Suprapubic skin (tissue), 4 donors: ENCODE results near the gene DTD1. TPM values are rescaled to one million over a fixed set of nuclear protein-coding genes. Genes with fewer than 3 reads are reported as not detected.

Experiments
- DNase-seq, 2 donors: peaks; one replicate each; pipeline ENCODE4 v3.0.0-alpha.2; 2019; ENCODE audit warnings: low spot score in 2 of 2
- H3K27ac ChIP-seq: fragments of 200-600 bp; sonication (generic); one replicate; pipeline ENCODE4 v1.5.1; 2019
- H3K27me3 ChIP-seq: fragments of 200-600 bp; sonication (generic); one replicate; pipeline ENCODE4 v1.5.1; 2019
- H3K36me3 ChIP-seq: fragments of 200-600 bp; sonication (generic); one replicate; pipeline ENCODE4 v1.5.1; 2019
- H3K4me1 ChIP-seq: fragments of 200-600 bp; sonication (generic); one replicate; pipeline ENCODE4 v1.5.1; 2019
- H3K4me3 ChIP-seq: fragments of 200-600 bp; sonication (generic); one replicate; pipeline ENCODE4 v1.5.1; 2019; ENCODE audit warnings: mild to moderate bottlenecking
- H3K9me3 ChIP-seq: fragments of 200-600 bp; sonication (generic); one replicate; pipeline ENCODE4 v1.5.1; 2019
- EP300 ChIP-seq: sonication (generic); formaldehyde crosslinking; IDR thresholded peaks from one replicate; pipeline ENCODE4 v1.6.1; 2017; ENCODE audit warnings: antibody characterized with exemption
- POLR2A ChIP-seq, 2 donors: fragments of 450-650 bp; IDR thresholded peaks; one replicate each; pipeline ENCODE4 v1.6.1; 2017; ENCODE audit warnings: antibody characterized with exemption in 2 of 2, mild to moderate bottlenecking in 2 of 2, moderate library complexity in 2 of 2
- POLR2AphosphoS5 ChIP-seq, 3 donors: sonication (generic); formaldehyde crosslinking; IDR thresholded peaks; one replicate each; pipeline ENCODE4 v1.6.1; 2017; ENCODE audit warnings: antibody characterized with exemption in 3 of 3
- WGBS: methylation state at CpG from one replicate; pipeline ENCODE4 v1.1.5; 2018; 5-methylcytosine and 5-hydroxymethylcytosine counted together
- total RNA-seq, 4 donors: library from RNA; depleted of rRNA; stranded (reverse); fragments of >200 nt; gene quantifications; one replicate each; pipeline ENCODE4 v1.1.0, GENCODE V29; 2016
- TF ChIP-seq, protein P1 (sequence below), 2 donors: fragments of 200-600 bp in 1 of 2; fragments of 450-650 bp in 1 of 2; sonication (generic) in 1 of 2; IDR thresholded peaks; one replicate each; pipeline ENCODE4 v1.5.1; 2016 to 2019; ENCODE audit warnings: antibody characterized with exemption in 2 of 2, mild to moderate bottlenecking in 1 of 2, moderate library complexity in 1 of 2

Gene DTD1
- total RNA-seq, 4 donors from 2014 or later = 22.5 to 33.2 (median 27.0) TPM

DNA sequence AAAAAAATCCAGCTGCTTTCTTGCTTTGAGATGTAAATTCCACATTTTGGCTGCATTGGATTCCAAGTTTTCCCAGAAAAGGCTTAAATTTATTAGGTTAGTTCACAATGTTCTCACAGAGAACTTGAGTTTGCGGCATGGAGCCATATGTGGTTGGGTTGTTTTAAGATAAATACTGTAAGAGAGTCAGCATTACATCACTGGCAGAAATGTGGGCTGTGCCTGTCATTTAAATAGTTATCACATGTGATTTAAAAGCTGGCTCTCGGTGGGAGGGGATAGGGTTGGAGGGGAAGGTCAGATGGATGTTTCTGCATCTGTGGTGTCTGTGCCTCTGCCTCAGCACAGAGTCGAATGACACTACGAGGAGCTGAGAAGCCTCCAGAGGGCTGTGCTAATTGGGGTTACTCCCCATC, 151.9 kb downstream of the DTD1 start:
- peaks cover 5% of the 10 kb centered on the region for H3K9me3 ChIP-seq
- H3K27me3 ChIP-seq = no peaks in the 10 kb centered on the region
- TF ChIP-seq POLR2AphosphoS5 (IDR thresholded peaks at IDR 0.05) (no peak), POLR2A (IDR thresholded peaks at IDR 0.05) (no peak), EP300 (no peak)
- TF ChIP-seq, protein P1, sequence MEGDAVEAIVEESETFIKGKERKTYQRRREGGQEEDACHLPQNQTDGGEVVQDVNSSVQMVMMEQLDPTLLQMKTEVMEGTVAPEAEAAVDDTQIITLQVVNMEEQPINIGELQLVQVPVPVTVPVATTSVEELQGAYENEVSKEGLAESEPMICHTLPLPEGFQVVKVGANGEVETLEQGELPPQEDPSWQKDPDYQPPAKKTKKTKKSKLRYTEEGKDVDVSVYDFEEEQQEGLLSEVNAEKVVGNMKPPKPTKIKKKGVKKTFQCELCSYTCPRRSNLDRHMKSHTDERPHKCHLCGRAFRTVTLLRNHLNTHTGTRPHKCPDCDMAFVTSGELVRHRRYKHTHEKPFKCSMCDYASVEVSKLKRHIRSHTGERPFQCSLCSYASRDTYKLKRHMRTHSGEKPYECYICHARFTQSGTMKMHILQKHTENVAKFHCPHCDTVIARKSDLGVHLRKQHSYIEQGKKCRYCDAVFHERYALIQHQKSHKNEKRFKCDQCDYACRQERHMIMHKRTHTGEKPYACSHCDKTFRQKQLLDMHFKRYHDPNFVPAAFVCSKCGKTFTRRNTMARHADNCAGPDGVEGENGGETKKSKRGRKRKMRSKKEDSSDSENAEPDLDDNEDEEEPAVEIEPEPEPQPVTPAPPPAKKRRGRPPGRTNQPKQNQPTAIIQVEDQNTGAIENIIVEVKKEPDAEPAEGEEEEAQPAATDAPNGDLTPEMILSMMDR (IDR thresholded peaks at IDR 0.05) = no peak
- no peak for DNase-seq
- H3K27ac ChIP-seq = no peak overlapping the region
- peaks cover 6% of the 10 kb centered on the region for H3K36me3 ChIP-seq
- peaks cover 17% of the 10 kb centered on the region for H3K4me1 ChIP-seq
- no peak overlapping the region for H3K4me3 ChIP-seq
- WGBS = 57% methylated on average over 4 of the region's 4 CpGs

DNA sequence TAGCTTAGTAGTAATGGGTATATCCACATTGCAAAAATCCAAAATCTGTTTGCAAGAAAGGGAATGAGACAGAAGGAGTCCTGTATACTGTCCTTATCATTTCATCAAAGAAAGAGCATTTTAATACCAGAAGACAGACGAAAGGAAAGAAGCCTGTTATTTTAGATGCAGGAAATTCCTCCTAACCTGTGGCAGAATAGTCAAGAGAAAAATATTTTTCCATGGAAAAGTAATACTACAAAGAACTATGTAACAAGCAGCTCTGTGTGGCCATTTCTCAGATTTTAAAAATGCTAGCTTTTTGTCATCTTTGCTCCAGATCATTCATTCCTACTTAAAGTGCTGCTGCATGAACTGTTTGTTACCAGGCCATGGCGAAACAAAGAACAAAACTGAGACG, 152.9 kb downstream of the DTD1 start:
- no peak for DNase-seq
- Histone ChIP-seq H3K36me3 (peaks cover 11% of the 10 kb centered on the region), H3K4me3 (no peak overlapping the region), H3K9me3 (peaks cover 5% of the 10 kb centered on the region), H3K4me1 (peaks cover 17% of the 10 kb centered on the region), H3K27me3 (no peaks in the 10 kb centered on the region), H3K27ac (no peak overlapping the region)
- WGBS = 88% methylated on average over 3 of the region's 3 CpGs
- TF ChIP-seq POLR2A (IDR thresholded peaks at IDR 0.05) = no peak
- no peak for TF ChIP-seq POLR2AphosphoS5 (IDR thresholded peaks at IDR 0.05)
- TF ChIP-seq, protein P1 (IDR thresholded peaks at IDR 0.05) = no peak
- TF ChIP-seq EP300 = no peak

DNA sequence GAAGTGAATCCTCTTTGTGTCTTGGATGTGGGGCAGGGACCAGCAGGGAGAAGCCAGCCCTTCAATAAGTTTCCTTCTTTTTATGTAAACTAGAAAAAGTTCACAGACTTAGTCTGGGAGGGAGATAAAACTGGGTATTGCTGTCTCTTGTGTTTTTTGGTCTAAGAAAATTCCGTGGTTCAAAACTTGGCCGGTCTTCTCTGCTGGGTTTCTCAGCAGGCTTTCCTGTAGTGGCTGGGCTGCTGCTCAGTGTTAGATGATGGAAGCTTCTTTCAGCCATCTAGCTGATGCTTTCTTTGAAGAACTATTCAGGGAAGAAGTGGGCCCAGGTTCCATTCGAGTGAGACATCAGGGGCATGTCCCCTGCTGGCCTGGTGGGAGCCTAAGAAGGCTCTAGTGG, 155.0 kb downstream of the DTD1 start:
- 84% methylated on average over 3 of the region's 3 CpGs for WGBS
- H3K27ac ChIP-seq = no peak overlapping the region
- peaks cover 1% of the 10 kb centered on the region for H3K9me3 ChIP-seq
- no peak overlapping the region for H3K4me3 ChIP-seq
- H3K36me3 ChIP-seq = peaks cover 11% of the 10 kb centered on the region
- H3K4me1 ChIP-seq = peaks cover 16% of the 10 kb centered on the region
- DNase-seq = no peak
- no peak for TF ChIP-seq EP300
- no peak for TF ChIP-seq POLR2AphosphoS5 (IDR thresholded peaks at IDR 0.05)
- TF ChIP-seq, protein P1 (IDR thresholded peaks at IDR 0.05) = no peak
- no peak for TF ChIP-seq POLR2A (IDR thresholded peaks at IDR 0.05)
- H3K27me3 ChIP-seq = no peaks in the 10 kb centered on the region

DNA sequence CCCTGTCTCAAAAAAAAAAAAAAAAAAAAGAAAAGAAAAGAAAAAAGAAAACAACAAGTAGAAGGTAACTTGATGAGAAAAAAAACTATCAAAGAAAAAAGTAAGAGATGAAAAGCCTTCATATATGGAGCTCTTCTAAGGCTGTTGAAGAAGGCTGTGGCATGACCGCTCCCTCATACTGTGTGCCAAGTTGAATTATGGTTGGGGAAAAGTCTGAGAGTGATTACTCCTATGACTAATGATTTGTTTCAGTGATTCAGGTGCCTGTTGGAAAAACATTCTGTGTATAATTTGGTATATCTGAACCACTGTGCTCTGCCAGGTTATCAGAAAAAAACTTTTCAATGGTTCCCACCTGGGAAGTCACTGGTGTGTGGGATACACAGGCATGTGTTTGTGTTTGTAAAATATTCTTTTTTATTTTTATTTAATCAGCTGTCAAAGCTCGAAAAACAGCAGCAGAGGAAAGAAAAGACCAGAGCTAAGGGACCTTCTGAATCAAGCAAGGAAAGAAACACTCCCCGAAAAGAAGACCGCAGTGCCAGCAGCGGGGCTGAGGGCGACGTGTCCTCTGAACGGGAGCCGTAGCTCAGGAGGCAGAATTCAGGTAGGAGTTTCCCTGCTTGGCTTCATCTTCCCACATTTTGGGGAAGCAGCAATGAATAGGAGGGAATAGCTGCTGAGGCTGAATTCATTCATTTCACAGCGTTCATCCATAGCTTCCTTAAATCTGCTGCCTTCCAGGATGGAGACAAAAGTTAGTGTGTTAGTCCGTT, 156.0 kb downstream of the DTD1 start:
- H3K27me3 ChIP-seq = no peaks in the 10 kb centered on the region
- TF ChIP-seq, protein P1 (IDR thresholded peaks at IDR 0.05) = no peak
- TF ChIP-seq POLR2A (IDR thresholded peaks at IDR 0.05) (no peak), EP300 (no peak), POLR2AphosphoS5 (IDR thresholded peaks at IDR 0.05) (no peak)
- no peaks in the 10 kb centered on the region for H3K9me3 ChIP-seq
- no peak overlapping the region for H3K4me3 ChIP-seq
- no peak overlapping the region for H3K27ac ChIP-seq
- H3K4me1 ChIP-seq = peaks cover 6% of the 10 kb centered on the region
- DNase-seq = no peak
- H3K36me3 ChIP-seq = peaks cover 11% of the 10 kb centered on the region
- WGBS = 92% methylated on average over 11 of the region's 11 CpGs

DNA sequence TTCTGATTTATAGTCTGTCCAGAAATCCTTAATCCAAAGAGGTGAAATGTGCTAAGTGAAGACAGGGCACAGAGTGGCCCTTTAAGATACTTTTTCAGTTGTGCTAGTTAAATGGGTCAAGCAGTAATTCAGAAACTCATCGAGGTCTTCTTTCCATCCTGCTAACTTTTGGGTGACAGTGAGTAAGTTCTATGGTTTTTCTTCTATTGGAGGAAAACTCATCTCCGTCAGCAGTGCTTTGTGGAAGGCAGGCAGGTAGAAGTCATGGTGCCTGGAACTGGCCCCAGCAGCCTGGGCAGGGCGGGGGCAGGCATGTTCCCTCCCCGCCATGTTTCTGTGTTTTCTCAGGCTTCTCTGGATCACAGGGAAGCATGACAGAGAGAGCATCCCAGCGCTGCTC, 159.2 kb downstream of the DTD1 start:
- no peak for DNase-seq
- 82% methylated on average over 5 of the region's 5 CpGs for WGBS
- peaks cover 11% of the 10 kb centered on the region for H3K36me3 ChIP-seq
- no peak overlapping the region for H3K27ac ChIP-seq
- H3K4me3 ChIP-seq = no peak overlapping the region
- H3K27me3 ChIP-seq = no peaks in the 10 kb centered on the region
- TF ChIP-seq POLR2AphosphoS5 (IDR thresholded peaks at IDR 0.05) = no peak
- no peak for TF ChIP-seq POLR2A (IDR thresholded peaks at IDR 0.05)
- no peak for TF ChIP-seq EP300
- TF ChIP-seq, protein P1 (IDR thresholded peaks at IDR 0.05) = no peak
- H3K4me1 ChIP-seq = no peaks in the 10 kb centered on the region
- H3K9me3 ChIP-seq = no peaks in the 10 kb centered on the region
